OCI-LY7 (cell line): ENCODE results near the gene ARL5B. TPM values are rescaled to one million over a fixed set of nuclear protein-coding genes. Genes with fewer than 3 reads are reported as not detected.

Experiments used
- BruUV-seq: library from RNA; stranded (reverse); fragments of 400-500 nt; replicated peaks from 2 replicates; lab custom pipeline; 2021; lab: Mats Ljungman, UMichigan
- CTCF ChIA-PET: fragments of 300-600 bp; sonication (Branson Sonifier 250); formaldehyde crosslinking; loops from one replicate; lab custom pipeline; 2022; ENCODE audit warnings: antibody characterized with exemption; ENCODE audit not compliant: unreplicated experiment; lab: Charles Lee
- POLR2A ChIA-PET: fragments of 300-600 bp; sonication (Branson Sonifier 250); formaldehyde crosslinking; loops from one replicate; lab custom pipeline; 2022; ENCODE audit warnings: antibody characterized with exemption; lab: Charles Lee
- DNase-seq: peaks from one replicate; pipeline ENCODE4 v3.0.0-alpha.2; 2015; ENCODE audit warnings: low spot score
- H2AFZ ChIP-seq: fragments of 200-600 bp; sonication (generic), shearing (Covaris generic); 2 replicates; pipeline ENCODE4 v1.6.1; 2014; ENCODE audit warnings: mild to moderate bottlenecking, antibody characterized with exemption, low read length, moderate library complexity
- H3K27ac ChIP-seq: fragments of 200-600 bp; sonication (generic); 2 replicates; pipeline ENCODE4 v1.5.1; 2014; ENCODE audit warnings: mixed run types, low read depth, mild to moderate bottlenecking, moderate library complexity, low read length, inconsistent platforms; ENCODE audit not compliant: poor library complexity, severe bottlenecking
- H3K36me3 ChIP-seq: fragments of 200-600 bp; sonication (generic); 2 replicates; pipeline ENCODE4 v1.6.1; 2014; ENCODE audit warnings: mild to moderate bottlenecking, antibody characterized with exemption, low read length, moderate library complexity, mixed read lengths; ENCODE audit not compliant: insufficient read depth
- H3K4me1 ChIP-seq: fragments of 200-600 bp; sonication (generic); 2 replicates; pipeline ENCODE4 v1.5.1; 2014; ENCODE audit warnings: mild to moderate bottlenecking, low read length; ENCODE audit not compliant: insufficient read depth, poor library complexity, severe bottlenecking
- H3K4me2 ChIP-seq: fragments of 200-600 bp; sonication (generic); 2 replicates; pipeline ENCODE4 v1.6.1; 2014; ENCODE audit warnings: mild to moderate bottlenecking, low read length
- H3K4me3 ChIP-seq: fragments of 200-600 bp; sonication (generic); 2 replicates; pipeline ENCODE4 v1.5.1; 2014; ENCODE audit warnings: mild to moderate bottlenecking, low read depth, low read length; ENCODE audit not compliant: poor library complexity, severe bottlenecking
- H3K79me2 ChIP-seq: fragments of 200-600 bp; sonication (generic); 2 replicates; pipeline ENCODE4 v1.6.1; 2016; ENCODE audit warnings: low read depth, mild to moderate bottlenecking, low read length, moderate library complexity, mixed read lengths; ENCODE audit not compliant: insufficient read depth
- H3K9me2 ChIP-seq: fragments of 200-600 bp; sonication (generic); 2 replicates; pipeline ENCODE4 v1.6.1; 2016; ENCODE audit warnings: mild to moderate bottlenecking, low read length, mixed read lengths; ENCODE audit not compliant: insufficient read depth
- H3K9me3 ChIP-seq: fragments of 200-600 bp; sonication (generic); 2 replicates; pipeline ENCODE4 v1.6.1; 2014; ENCODE audit warnings: mild to moderate bottlenecking, mixed run types, low read length, mixed read lengths
- H4K20me1 ChIP-seq: fragments of 200-600 bp; sonication (generic); 2 replicates; pipeline ENCODE4 v1.6.1; 2014; ENCODE audit warnings: mild to moderate bottlenecking, antibody characterized with exemption, low read length, moderate library complexity, mixed read lengths; ENCODE audit not compliant: insufficient read depth
- EZH2phosphoT487 ChIP-seq: fragments of 200-600 bp; sonication (generic); IDR thresholded peaks from 2 replicates; pipeline ENCODE4 v1.6.1; 2018; ENCODE audit warnings: low read depth, borderline replicate concordance, mild to moderate bottlenecking, mixed run types, antibody characterized with exemption, low read length, moderate library complexity, mixed read lengths
- intact Hi-C: fragments of 100-400 bp; cut with micrococcal nuclease; formaldehyde crosslinking; loops from one replicate; pipeline ENCODE4 v1.10.0; 2022; ENCODE audit not compliant: unreplicated experiment
- total RNA-seq, 2 experiments: library from RNA; depleted of rRNA in 1 of 2; stranded (reverse); fragments of >200 nt in 1 of 2; shearing (Covaris generic) in 1 of 2; gene quantifications; 2 replicates each; pipeline ENCODE4 v1.2.3, GENCODE V29; 2014 to 2022
- TF ChIP-seq, protein P1 (sequence below): fragments of 200-600 bp; sonication (generic); conservative IDR thresholded peaks from 2 replicates; pipeline ENCODE4 v1.5.1; 2014; ENCODE audit warnings: mild to moderate bottlenecking, antibody characterized with exemption, low read length, moderate library complexity, mixed read lengths

The ARL5B gene
- total RNA-seq, 2 experiments from 2014 or later, result 11.5 to 17.5 TPM

DNA sequence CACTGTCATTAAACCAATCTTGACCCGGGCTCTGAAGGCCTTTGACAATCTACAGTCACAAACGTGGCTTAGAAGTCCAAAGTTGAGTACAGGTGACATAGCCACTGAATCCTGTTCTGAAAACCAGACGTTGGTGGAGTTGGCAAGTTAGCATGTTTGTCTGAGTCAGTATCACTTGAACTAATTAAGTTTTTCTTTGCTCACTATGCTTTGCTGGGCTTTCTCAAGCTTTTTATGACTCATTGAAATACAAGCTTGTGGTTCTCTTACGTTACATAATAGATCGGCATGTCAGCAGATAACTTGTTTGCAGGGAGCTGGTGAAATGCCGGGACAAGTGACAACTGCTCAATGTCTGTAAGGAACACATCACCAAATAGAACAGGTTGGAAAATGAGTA lies 53.8 kb downstream of the ARL5B start:
- Histone ChIP-seq H3K9me3 (no peaks in the 10 kb centered on the region), H3K4me3 (no peak overlapping the region), H3K4me2 (no peak overlapping the region), H3K79me2 (no peaks in the 10 kb centered on the region), H3K27ac (no peak overlapping the region), H3K9me2 (no peaks in the 10 kb centered on the region), H3K36me3 (no peaks in the 10 kb centered on the region), H3K4me1 (no peaks in the 10 kb centered on the region), H4K20me1 (no peaks in the 10 kb centered on the region), H2AFZ (no peak overlapping the region)
- BruUV-seq, result no TSS peak
- intact Hi-C loops, result no loop called here
- ChIA-PET CTCF (no interaction called here), POLR2A (interaction anchor here (0.6 to 0.7 kb wide), 3 partner anchors 9 to 432 kb away, joined by 3 to 4 read pairs (median 3); no protein-coding TSS in a partner anchor)
- TF ChIP-seq EZH2phosphoT487, result no peak
- TF ChIP-seq, protein P1, sequence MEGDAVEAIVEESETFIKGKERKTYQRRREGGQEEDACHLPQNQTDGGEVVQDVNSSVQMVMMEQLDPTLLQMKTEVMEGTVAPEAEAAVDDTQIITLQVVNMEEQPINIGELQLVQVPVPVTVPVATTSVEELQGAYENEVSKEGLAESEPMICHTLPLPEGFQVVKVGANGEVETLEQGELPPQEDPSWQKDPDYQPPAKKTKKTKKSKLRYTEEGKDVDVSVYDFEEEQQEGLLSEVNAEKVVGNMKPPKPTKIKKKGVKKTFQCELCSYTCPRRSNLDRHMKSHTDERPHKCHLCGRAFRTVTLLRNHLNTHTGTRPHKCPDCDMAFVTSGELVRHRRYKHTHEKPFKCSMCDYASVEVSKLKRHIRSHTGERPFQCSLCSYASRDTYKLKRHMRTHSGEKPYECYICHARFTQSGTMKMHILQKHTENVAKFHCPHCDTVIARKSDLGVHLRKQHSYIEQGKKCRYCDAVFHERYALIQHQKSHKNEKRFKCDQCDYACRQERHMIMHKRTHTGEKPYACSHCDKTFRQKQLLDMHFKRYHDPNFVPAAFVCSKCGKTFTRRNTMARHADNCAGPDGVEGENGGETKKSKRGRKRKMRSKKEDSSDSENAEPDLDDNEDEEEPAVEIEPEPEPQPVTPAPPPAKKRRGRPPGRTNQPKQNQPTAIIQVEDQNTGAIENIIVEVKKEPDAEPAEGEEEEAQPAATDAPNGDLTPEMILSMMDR, result no peak
- DNase-seq, result no peak

GRCh38 chr10:18718991-18719390 lies 59.8 kb downstream of the ARL5B start:
- H4K20me1 ChIP-seq, result no peaks in the 10 kb centered on the region
- H2AFZ ChIP-seq, result no peak overlapping the region
- H3K4me3 ChIP-seq, result no peak overlapping the region
- H3K36me3 ChIP-seq, result no peaks in the 10 kb centered on the region
- intact Hi-C loops, result no loop called here
- DNase-seq, result no peak
- no peak overlapping the region for H3K4me2 ChIP-seq
- H3K4me1 ChIP-seq, result no peaks in the 10 kb centered on the region
- H3K79me2 ChIP-seq, result no peaks in the 10 kb centered on the region
- H3K27ac ChIP-seq, result no peak overlapping the region
- TF ChIP-seq EZH2phosphoT487, result no peak
- TF ChIP-seq, protein P1, result no peak
- ChIA-PET CTCF (no interaction called here), POLR2A (no interaction called here)
- H3K9me3 ChIP-seq, result no peaks in the 10 kb centered on the region
- no TSS peak for BruUV-seq
- no peaks in the 10 kb centered on the region for H3K9me2 ChIP-seq

DNA sequence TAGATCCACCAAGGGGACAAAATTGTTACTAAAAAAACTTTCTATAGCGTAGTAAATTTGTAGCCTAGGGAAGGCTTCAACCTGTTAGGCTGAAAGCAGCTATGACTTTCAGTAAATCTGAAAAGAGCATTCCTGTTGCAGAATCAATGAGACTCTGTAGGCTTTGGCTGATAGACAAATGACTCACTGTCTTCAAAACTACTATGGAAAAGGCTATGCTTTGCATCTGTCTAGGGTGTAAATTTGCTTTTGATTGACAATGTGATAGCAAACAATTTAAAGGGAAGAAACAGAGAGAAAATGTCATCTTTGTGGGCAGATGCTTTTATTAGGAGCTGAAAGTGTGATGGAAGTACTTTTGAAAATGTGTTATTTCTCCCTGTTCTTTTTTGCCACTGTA lies 60.6 kb downstream of the ARL5B start:
- no peaks in the 10 kb centered on the region for H3K9me2 ChIP-seq
- H3K36me3 ChIP-seq, result no peaks in the 10 kb centered on the region
- no peak for TF ChIP-seq EZH2phosphoT487
- TF ChIP-seq, protein P1, result no peak
- POLR2A ChIA-PET, result no interaction called here
- CTCF ChIA-PET, result no interaction called here
- no peak overlapping the region for H3K4me3 ChIP-seq
- H3K79me2 ChIP-seq, result no peaks in the 10 kb centered on the region
- H4K20me1 ChIP-seq, result no peaks in the 10 kb centered on the region
- H3K9me3 ChIP-seq, result no peaks in the 10 kb centered on the region
- no peak overlapping the region for H3K27ac ChIP-seq
- H3K4me1 ChIP-seq, result no peaks in the 10 kb centered on the region
- DNase-seq, result no peak
- no TSS peak for BruUV-seq
- intact Hi-C loops, result no loop called here
- no peak overlapping the region for H2AFZ ChIP-seq
- H3K4me2 ChIP-seq, result no peak overlapping the region
